HL-60 (cell line): ENCODE data around the gene CACNA1C.

Experiments used
- DNase-seq, 2 experiments: peaks; one replicate each; pipeline ENCODE4 v3.0.0-alpha.2; 2010 to 2020; ENCODE audit warnings: low read depth in 1 of 2, low spot score in 1 of 2
- H3K27ac ChIP-seq: fragments of 250-450 bp; sonication (Bioruptor Pico); replicated peaks from 2 replicates; pipeline ENCODE4 v1.5.1; 2020; ENCODE audit warnings: mild to moderate bottlenecking, moderate library complexity
- H3K27me3 ChIP-seq: fragments of 250-450 bp; sonication (Bioruptor Pico); 2 replicates; pipeline ENCODE4 v1.5.1; 2021; ENCODE audit warnings: mild to moderate bottlenecking, moderate library complexity; ENCODE audit not compliant: insufficient read depth, poor library complexity, severe bottlenecking
- H3K4me3 ChIP-seq: replicated peaks from 2 replicates; pipeline ENCODE4 v1.5.1; 2011; ENCODE audit warnings: mild to moderate bottlenecking, control low read depth, low read length; ENCODE audit not compliant: insufficient read depth
- GABPA ChIP-seq: IDR thresholded peaks from 2 replicates; pipeline ENCODE4 v1.6.1; 2012; ENCODE audit warnings: low read depth
- POLR2AphosphoS5 ChIP-seq: IDR thresholded peaks from 2 replicates; pipeline ENCODE4 v1.6.1; 2012; ENCODE audit warnings: low read depth
- SPI1 ChIP-seq: IDR thresholded peaks from 2 replicates; pipeline ENCODE4 v1.6.1; 2012; ENCODE audit warnings: low read depth, mild to moderate bottlenecking, borderline replicate concordance
- TF ChIP-seq, protein P1 (sequence below): IDR thresholded peaks from one replicate; pipeline ENCODE4 v1.5.1; 2011; ENCODE audit warnings: low read length, control low read depth, inconsistent platforms; ENCODE audit not compliant: insufficient read depth
- TF ChIP-seq, protein P2 (sequence below): IDR thresholded peaks from 2 replicates; pipeline ENCODE4 v1.6.1; 2012; ENCODE audit warnings: low read depth; ENCODE audit not compliant: insufficient replicate concordance

Gene CACNA1C

DNA sequence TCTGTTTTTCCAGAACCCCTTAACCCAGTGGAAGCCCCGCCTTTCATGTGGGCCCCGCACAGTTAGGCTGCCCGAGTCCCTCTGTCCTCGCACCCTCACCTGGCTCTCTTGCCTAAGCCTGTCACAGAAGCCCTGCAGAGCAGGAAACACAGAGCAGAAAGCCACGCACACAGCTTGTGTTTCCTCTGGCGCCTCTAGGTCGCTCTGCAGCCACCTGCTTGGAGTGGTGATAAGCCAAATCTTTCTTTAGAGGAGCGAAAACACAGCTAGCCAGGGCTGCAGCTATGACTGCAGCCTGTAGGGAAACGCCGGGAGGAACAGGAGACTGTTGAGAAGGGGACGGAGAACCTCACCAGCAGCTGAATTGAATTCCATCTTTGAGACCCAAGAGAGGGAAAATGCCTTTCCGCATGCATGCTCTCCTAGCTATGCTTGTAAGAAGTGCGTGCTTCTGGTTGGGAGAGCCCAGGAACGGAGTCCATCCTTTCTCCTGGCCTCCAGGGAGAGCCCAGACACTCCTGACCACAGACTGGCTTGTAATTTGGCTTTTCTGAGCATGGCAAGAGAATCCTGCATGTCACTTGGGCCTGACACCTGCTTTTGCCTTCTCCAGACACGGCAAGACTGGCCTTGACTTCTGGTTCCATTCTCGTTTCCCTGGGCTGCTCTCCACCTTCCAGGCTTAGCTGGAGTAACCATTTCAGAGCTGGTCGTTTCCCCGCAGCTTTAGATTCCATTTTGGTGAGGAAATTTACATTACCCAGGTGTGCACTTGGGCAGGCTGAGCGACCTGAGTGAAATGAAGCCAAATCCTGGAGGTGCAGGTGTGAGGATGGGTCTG, 301.6 kb downstream of the CACNA1C start:
- TF ChIP-seq GABPA: no peak
- no peak for TF ChIP-seq SPI1
- no peak for TF ChIP-seq POLR2AphosphoS5
- TF ChIP-seq, protein P1, sequence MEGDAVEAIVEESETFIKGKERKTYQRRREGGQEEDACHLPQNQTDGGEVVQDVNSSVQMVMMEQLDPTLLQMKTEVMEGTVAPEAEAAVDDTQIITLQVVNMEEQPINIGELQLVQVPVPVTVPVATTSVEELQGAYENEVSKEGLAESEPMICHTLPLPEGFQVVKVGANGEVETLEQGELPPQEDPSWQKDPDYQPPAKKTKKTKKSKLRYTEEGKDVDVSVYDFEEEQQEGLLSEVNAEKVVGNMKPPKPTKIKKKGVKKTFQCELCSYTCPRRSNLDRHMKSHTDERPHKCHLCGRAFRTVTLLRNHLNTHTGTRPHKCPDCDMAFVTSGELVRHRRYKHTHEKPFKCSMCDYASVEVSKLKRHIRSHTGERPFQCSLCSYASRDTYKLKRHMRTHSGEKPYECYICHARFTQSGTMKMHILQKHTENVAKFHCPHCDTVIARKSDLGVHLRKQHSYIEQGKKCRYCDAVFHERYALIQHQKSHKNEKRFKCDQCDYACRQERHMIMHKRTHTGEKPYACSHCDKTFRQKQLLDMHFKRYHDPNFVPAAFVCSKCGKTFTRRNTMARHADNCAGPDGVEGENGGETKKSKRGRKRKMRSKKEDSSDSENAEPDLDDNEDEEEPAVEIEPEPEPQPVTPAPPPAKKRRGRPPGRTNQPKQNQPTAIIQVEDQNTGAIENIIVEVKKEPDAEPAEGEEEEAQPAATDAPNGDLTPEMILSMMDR: no peak
- TF ChIP-seq, protein P2, sequence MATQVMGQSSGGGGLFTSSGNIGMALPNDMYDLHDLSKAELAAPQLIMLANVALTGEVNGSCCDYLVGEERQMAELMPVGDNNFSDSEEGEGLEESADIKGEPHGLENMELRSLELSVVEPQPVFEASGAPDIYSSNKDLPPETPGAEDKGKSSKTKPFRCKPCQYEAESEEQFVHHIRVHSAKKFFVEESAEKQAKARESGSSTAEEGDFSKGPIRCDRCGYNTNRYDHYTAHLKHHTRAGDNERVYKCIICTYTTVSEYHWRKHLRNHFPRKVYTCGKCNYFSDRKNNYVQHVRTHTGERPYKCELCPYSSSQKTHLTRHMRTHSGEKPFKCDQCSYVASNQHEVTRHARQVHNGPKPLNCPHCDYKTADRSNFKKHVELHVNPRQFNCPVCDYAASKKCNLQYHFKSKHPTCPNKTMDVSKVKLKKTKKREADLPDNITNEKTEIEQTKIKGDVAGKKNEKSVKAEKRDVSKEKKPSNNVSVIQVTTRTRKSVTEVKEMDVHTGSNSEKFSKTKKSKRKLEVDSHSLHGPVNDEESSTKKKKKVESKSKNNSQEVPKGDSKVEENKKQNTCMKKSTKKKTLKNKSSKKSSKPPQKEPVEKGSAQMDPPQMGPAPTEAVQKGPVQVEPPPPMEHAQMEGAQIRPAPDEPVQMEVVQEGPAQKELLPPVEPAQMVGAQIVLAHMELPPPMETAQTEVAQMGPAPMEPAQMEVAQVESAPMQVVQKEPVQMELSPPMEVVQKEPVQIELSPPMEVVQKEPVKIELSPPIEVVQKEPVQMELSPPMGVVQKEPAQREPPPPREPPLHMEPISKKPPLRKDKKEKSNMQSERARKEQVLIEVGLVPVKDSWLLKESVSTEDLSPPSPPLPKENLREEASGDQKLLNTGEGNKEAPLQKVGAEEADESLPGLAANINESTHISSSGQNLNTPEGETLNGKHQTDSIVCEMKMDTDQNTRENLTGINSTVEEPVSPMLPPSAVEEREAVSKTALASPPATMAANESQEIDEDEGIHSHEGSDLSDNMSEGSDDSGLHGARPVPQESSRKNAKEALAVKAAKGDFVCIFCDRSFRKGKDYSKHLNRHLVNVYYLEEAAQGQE: no peak
- H3K27ac ChIP-seq: no peak overlapping the region; the same call in 1 of the 2 replicates
- no peak overlapping the region for H3K4me3 ChIP-seq
- no peaks in the 10 kb centered on the region for H3K27me3 ChIP-seq
- peak in 1 of 2 experiments; percentile 39 for DNase-seq

DNA sequence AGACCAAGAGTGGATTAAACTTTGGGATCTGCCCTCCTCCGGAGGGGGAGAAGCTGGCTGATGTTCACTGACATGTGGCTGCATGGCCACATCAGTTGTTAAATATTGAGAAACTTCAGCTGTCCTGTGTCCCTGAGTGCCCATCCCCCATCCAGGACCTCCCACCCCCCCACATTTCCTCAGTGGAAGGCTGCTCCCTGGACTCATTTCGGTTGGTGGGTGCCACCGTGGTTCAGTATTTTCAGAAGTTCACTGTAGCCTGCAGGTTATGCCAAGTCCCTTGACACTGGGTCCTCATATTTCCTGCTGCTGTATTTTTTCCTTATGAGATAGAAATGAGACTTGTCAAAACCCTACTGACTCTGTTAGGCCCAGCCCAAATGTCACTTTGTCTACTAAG, 302.4 kb downstream of the CACNA1C start:
- TF ChIP-seq, protein P2: no peak
- TF ChIP-seq GABPA (no peak), SPI1 (no peak), POLR2AphosphoS5 (no peak)
- TF ChIP-seq, protein P1: no peak
- Histone ChIP-seq H3K4me3 (no peak overlapping the region), H3K27ac (peak overlapping the region; percentile 24)

DNA sequence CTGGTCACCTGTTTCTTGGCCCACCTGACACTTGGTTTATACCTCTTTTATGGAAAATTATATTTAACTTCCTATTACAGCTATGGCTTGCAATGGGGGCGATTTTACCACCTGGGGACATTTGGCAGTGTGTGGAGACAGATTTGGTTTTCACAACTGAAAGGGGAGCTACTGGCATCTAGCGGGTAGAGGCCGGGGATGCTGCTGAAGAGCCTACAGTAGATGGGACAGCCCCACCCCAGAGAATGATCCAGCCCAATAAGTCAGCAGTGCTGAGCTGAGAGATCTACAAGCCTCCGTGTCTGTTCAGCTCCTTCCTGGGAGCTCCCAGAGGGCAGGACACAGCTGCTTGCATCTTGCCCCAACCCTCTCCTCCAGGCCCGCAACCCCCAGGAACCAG, 302.8 kb downstream of the CACNA1C start:
- Histone ChIP-seq H3K27ac (peak overlapping the region; percentile 24), H3K27me3 (no peaks in the 10 kb centered on the region), H3K4me3 (no peak overlapping the region)
- TF ChIP-seq SPI1: no peak
- no peak for TF ChIP-seq POLR2AphosphoS5
- TF ChIP-seq, protein P2: no peak
- TF ChIP-seq GABPA: no peak
- TF ChIP-seq, protein P1: no peak
- DNase-seq: no peak

More for the DNA sequence above, 302.4 kb downstream of the CACNA1C start:
- no peaks in the 10 kb centered on the region for H3K27me3 ChIP-seq
- DNase-seq: no peak
